HepG2 (cell line): Measurements from ENCODE around the gene KDM2B. TPM values are rescaled to one million over a fixed set of nuclear protein-coding genes. Genes with fewer than 3 reads are reported as not detected.
A peak's percentile ranks its signal among the peaks of the same experiment; 100 is the strongest.

Experiments used
- ARNT ChIP-seq: fragments of 450-650 bp; IDR thresholded peaks from 2 replicates; pipeline ENCODE4 v1.6.1; 2017
- ATM ChIP-seq: fragments of 450-650 bp; IDR thresholded peaks from 2 replicates; pipeline ENCODE4 v1.7.1; 2017; ENCODE audit warnings: mild to moderate bottlenecking, borderline replicate concordance
- CBX2 ChIP-seq, 2 experiments: fragments of 200-600 bp in 1 of 2; sonication (generic); formaldehyde crosslinking in 1 of 2; IDR thresholded peaks; 2 replicates each; pipeline versions ENCODE4 v1.7.0 to v1.8.1; 2018 to 2022; ENCODE audit warnings: low read depth in 2 of 2, low read length in 1 of 2, mild to moderate bottlenecking in 1 of 2, missing genetic modification reagents in 1 of 2
- CEBPG ChIP-seq: IDR thresholded peaks from 2 replicates; pipeline ENCODE4 v1.6.1; 2016
- DMTF1 ChIP-seq: sonication (generic); formaldehyde crosslinking; IDR thresholded peaks from 2 replicates; pipeline ENCODE4 v1.4.0; 2020; ENCODE audit warnings: mild to moderate bottlenecking, missing genetic modification reagents
- DR1 ChIP-seq: sonication (generic); formaldehyde crosslinking; IDR thresholded peaks from 2 replicates; pipeline ENCODE4 v1.8.0; 2021; ENCODE audit warnings: mild to moderate bottlenecking, missing genetic modification reagents, inconsistent platforms
- GATA4 ChIP-seq: sonication (generic); IDR thresholded peaks from 2 replicates; pipeline ENCODE4 v1.6.1; 2016; ENCODE audit warnings: antibody characterized with exemption, low read depth, borderline replicate concordance
- HOXA5 ChIP-seq: sonication (generic); formaldehyde crosslinking; IDR thresholded peaks from 2 replicates; pipeline ENCODE4 v1.4.0; 2020; ENCODE audit warnings: missing genetic modification reagents
- KAT8 ChIP-seq: IDR thresholded peaks from 2 replicates; pipeline ENCODE4 v1.6.1; 2016; ENCODE audit warnings: missing genetic modification reagents, missing compliant biosample characterization
- MAF1 ChIP-seq: sonication (generic); formaldehyde crosslinking; IDR thresholded peaks from 2 replicates; pipeline ENCODE4 v1.5.0; 2020; ENCODE audit warnings: missing genetic modification reagents, borderline replicate concordance
- MED8 ChIP-seq: sonication (generic); formaldehyde crosslinking; IDR thresholded peaks from 2 replicates; pipeline ENCODE4 v1.8.1; 2023; ENCODE audit warnings: mild to moderate bottlenecking, missing genetic modification reagents; ENCODE audit not compliant: insufficient replicate concordance
- MLLT10 ChIP-seq: sonication (generic); formaldehyde crosslinking; IDR thresholded peaks from 2 replicates; pipeline ENCODE4 v1.4.0; 2020; ENCODE audit warnings: missing genetic modification reagents
- NFIC ChIP-seq: IDR thresholded peaks from 2 replicates; pipeline ENCODE4 v1.6.1; 2012; ENCODE audit warnings: mild to moderate bottlenecking, low read length, inconsistent platforms
- REL ChIP-seq: sonication (generic); formaldehyde crosslinking; conservative IDR thresholded peaks from 2 replicates; pipeline ENCODE4 v1.8.0; 2022; ENCODE audit warnings: mild to moderate bottlenecking, missing genetic modification reagents, moderate library complexity
- SAFB2 ChIP-seq: sonication (generic); formaldehyde crosslinking; IDR thresholded peaks from 2 replicates; pipeline ENCODE4 v1.5.1; 2020; ENCODE audit warnings: missing genetic modification reagents, low read depth, mild to moderate bottlenecking, borderline replicate concordance
- ZBTB1 ChIP-seq: sonication (generic); formaldehyde crosslinking; IDR thresholded peaks from 2 replicates; pipeline ENCODE4 v1.4.0; 2020; ENCODE audit warnings: missing genetic modification reagents, borderline replicate concordance
- ZFP36L2 ChIP-seq: sonication (generic); formaldehyde crosslinking; IDR thresholded peaks from 2 replicates; pipeline ENCODE4 v1.4.0; 2020; ENCODE audit warnings: missing genetic modification reagents
- ZNF280D ChIP-seq: sonication (generic); formaldehyde crosslinking; IDR thresholded peaks from 2 replicates; pipeline ENCODE4 v1.5.1; 2020; ENCODE audit warnings: mild to moderate bottlenecking, missing genetic modification reagents
- ZNF343 ChIP-seq: sonication (generic); formaldehyde crosslinking; IDR thresholded peaks from 2 replicates; pipeline ENCODE4 v1.4.0; 2020; ENCODE audit warnings: mild to moderate bottlenecking, missing genetic modification reagents
- ZNF367 ChIP-seq: sonication (generic); formaldehyde crosslinking; IDR thresholded peaks from 2 replicates; pipeline ENCODE4 v1.4.0; 2020; ENCODE audit warnings: missing genetic modification reagents, borderline replicate concordance
- ZSCAN20 ChIP-seq: sonication (generic); formaldehyde crosslinking; IDR thresholded peaks from 2 replicates; pipeline ENCODE4 v1.4.0; 2020; ENCODE audit warnings: missing genetic modification reagents, mild to moderate bottlenecking, borderline replicate concordance
- polyA plus RNA-seq, 8 experiments: library from polyadenylated mRNA; depleted of rRNA in 3 of 8; stranded (reverse) in 7 of 8; unstranded in 1 of 8; fragments of >200 nt; fragmentation: Illumina TruSeq in 4 of 8; extraction: Trizol in 4 of 8; gene quantifications; 2 replicates each; pipeline versions ENCODE4 v1.2.1 to v1.2.3, GENCODE V29; 2011 to 2016; ENCODE audit warnings: low read depth in 4 of 8, missing spikeins in 1 of 8, mixed read lengths in 1 of 8; ENCODE audit not compliant: insufficient read depth in 1 of 8
- total RNA-seq, 5 experiments: library from RNA; depleted of rRNA; stranded (reverse); fragments of >200 nt; fragmentation: Illumina TruSeq; extraction: Trizol; gene quantifications; 2 replicates each; pipeline ENCODE4 v1.2.3, GENCODE V29; 2016; ENCODE audit warnings: low read depth in 1 of 5
- TF ChIP-seq, protein P1 (sequence below): IDR thresholded peaks from 2 replicates; pipeline ENCODE4 v1.6.1; 2016; ENCODE audit warnings: missing genetic modification reagents, missing compliant biosample characterization
- TF ChIP-seq, protein P2 (sequence below): sonication (generic); formaldehyde crosslinking; IDR thresholded peaks from 2 replicates; pipeline ENCODE4 v1.4.0; 2020; ENCODE audit warnings: missing genetic modification reagents

The KDM2B gene
- total and polyA plus RNA-seq, 2 of the 13 experiments (the other 11 are each of a cell fraction or from before 2014, with no cell fraction given): 17.5 to 26.1 TPM

- TF ChIP-seq ZFP36L2 (CRISPR knock-in tag): no peak
- TF ChIP-seq CEBPG (CRISPR knock-in tag): peak; percentile 52
- no peak for TF ChIP-seq DMTF1
- no peak for TF ChIP-seq MLLT10 (CRISPR knock-in tag)
- no peak for TF ChIP-seq ZNF280D (CRISPR knock-in tag)
- no peak for TF ChIP-seq ARNT
- TF ChIP-seq ZNF343: peak; percentile 69; the same call in 1 of the 2 replicates
- no peak for TF ChIP-seq ZNF367
- TF ChIP-seq, protein P1, sequence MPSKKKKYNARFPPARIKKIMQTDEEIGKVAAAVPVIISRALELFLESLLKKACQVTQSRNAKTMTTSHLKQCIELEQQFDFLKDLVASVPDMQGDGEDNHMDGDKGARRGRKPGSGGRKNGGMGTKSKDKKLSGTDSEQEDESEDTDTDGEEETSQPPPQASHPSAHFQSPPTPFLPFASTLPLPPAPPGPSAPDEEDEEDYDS (CRISPR knock-in tag): peak; percentile 71
- peak; percentile 99 for TF ChIP-seq ZSCAN20
- peak; percentile 79; the same call in 1 of the 2 replicates for TF ChIP-seq NFIC
- TF ChIP-seq ZBTB1 (CRISPR knock-in tag): no peak
- peak; percentile 59; the same call in 1 of the 2 replicates for TF ChIP-seq HOXA5 (CRISPR knock-in tag)
- peak; percentile 44 for TF ChIP-seq MED8 (CRISPR knock-in tag)
- TF ChIP-seq KAT8 (CRISPR knock-in tag): peak; percentile 72
- TF ChIP-seq, protein P2, sequence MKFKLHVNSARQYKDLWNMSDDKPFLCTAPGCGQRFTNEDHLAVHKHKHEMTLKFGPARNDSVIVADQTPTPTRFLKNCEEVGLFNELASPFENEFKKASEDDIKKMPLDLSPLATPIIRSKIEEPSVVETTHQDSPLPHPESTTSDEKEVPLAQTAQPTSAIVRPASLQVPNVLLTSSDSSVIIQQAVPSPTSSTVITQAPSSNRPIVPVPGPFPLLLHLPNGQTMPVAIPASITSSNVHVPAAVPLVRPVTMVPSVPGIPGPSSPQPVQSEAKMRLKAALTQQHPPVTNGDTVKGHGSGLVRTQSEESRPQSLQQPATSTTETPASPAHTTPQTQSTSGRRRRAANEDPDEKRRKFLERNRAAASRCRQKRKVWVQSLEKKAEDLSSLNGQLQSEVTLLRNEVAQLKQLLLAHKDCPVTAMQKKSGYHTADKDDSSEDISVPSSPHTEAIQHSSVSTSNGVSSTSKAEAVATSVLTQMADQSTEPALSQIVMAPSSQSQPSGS: peak; percentile 68; the same call in 1 of the 2 replicates
- TF ChIP-seq REL: 0 out of 2 replicates have a peak, but pooled peaks have one; percentile 18
- peak; percentile 34 for TF ChIP-seq GATA4
- no peak for TF ChIP-seq CBX2 (IDR thresholded peaks at IDR 0.05; ENCODE audit: low read depth, low read length)
- no peak for TF ChIP-seq CBX2 (CRISPR knock-in tag; IDR thresholded peaks at IDR 0.05; ENCODE audit: low read depth)
- 0 out of 2 replicates have a peak, but pooled peaks have one; percentile 47 for TF ChIP-seq MAF1 (CRISPR knock-in tag)
- TF ChIP-seq SAFB2 (CRISPR knock-in tag): no peak
- no peak for TF ChIP-seq ATM
- TF ChIP-seq DR1 (CRISPR knock-in tag): no peak
Measured at GRCh38 chr12:121490401-121491281, 90.2 kb downstream of the KDM2B start (continued).
